MM.1S (cell line): ENCODE measurements around the gene MYBPC2.

Source experiments
- CTCF ChIP-seq: fragments of 300-600 bp; sonication (generic); IDR thresholded peaks from 2 replicates; pipeline ENCODE4 v1.5.1; 2016; ENCODE audit warnings: antibody characterized with exemption, low read length, mixed read lengths
- EZH2phosphoT487 ChIP-seq: fragments of 300-600 bp; sonication (generic); IDR thresholded peaks from 2 replicates; pipeline ENCODE4 v1.6.1; 2018; ENCODE audit warnings: antibody characterized with exemption, low read length

GRCh38 chr19:50427997-50428425 lies 4.7 kb upstream of the MYBPC2 start:
- no peak for TF ChIP-seq CTCF
- no peak for TF ChIP-seq EZH2phosphoT487
